Measurements from ENCODE around the gene SPAG9.

DNA sequence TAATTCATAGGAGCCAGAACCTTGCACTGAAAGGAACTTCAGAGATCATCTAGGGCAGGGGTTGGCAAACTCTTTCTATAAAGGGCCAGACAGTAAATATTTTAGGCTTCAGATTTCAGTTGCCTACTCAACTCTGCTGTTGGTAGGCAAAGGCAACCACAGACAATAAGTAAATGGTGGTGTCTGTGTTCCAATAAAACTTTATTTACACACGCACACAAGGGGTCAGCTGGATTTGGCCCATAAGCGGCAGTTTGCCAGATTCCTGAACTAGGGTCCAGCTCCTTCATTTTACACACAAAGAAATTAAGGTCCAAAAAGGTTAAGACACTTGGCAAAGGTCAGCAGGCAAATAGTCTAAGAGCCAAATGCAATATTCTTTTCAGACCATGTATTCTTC, 107.3 kb downstream of the SPAG9 start:
- no peak for TF ChIP-seq POLR2AphosphoS5 (IDR thresholded peaks at IDR 0.05; ENCODE audit: low read depth, low read length)
- TF ChIP-seq POLR2A (IDR thresholded peaks at IDR 0.05; ENCODE audit: low read depth, low read length) = no peak

Measured in GM12892 (cell line).